Mesendoderm (in vitro differentiated cells): Measurements from ENCODE around the gene CFD.
"Not testable (repeated sequence)": the region's sequence is repeated elsewhere in the genome, so short reads cannot be mapped to it uniquely, and the experiment has no call there.

Experiments used
- DNase-seq: peaks from one replicate; pipeline ENCODE4 v3.0.0; 2013
- H2AK5ac ChIP-seq: 2 replicates; pipeline ENCODE4 v1.6.1; 2013; ENCODE audit warnings: low read length, inconsistent platforms
- H2BK120ac ChIP-seq: 2 replicates; pipeline ENCODE4 v1.6.1; 2013; ENCODE audit warnings: low read depth, mild to moderate bottlenecking, low read length, moderate library complexity, mixed read lengths
- H2BK15ac ChIP-seq: replicated peaks from 2 replicates; pipeline ENCODE4 v1.6.1; 2013; ENCODE audit warnings: low read depth, mild to moderate bottlenecking, moderate library complexity
- H2BK5ac ChIP-seq: 2 replicates; pipeline ENCODE4 v1.6.1; 2013; ENCODE audit warnings: low read length, inconsistent platforms
- H3K18ac ChIP-seq: 2 replicates; pipeline ENCODE4 v1.6.1; 2013; ENCODE audit warnings: mild to moderate bottlenecking, low read length, mixed read lengths
- H3K23ac ChIP-seq: one replicate; pipeline ENCODE4 v1.6.1; 2013; ENCODE audit warnings: low read length
- H3K27ac ChIP-seq: 2 replicates; pipeline ENCODE4 v1.5.1; 2013; ENCODE audit warnings: low read depth, mild to moderate bottlenecking, inconsistent platforms, low read length, moderate library complexity
- H3K27me3 ChIP-seq: 2 replicates; pipeline ENCODE4 v1.6.1; 2013; ENCODE audit warnings: low read length, control low read depth, mild to moderate bottlenecking, inconsistent platforms; ENCODE audit not compliant: insufficient read depth, poor library complexity
- H3K36me3 ChIP-seq: 2 replicates; pipeline ENCODE4 v1.6.1; 2013; ENCODE audit warnings: low read length, inconsistent platforms; ENCODE audit not compliant: control insufficient read depth, insufficient read depth
- H3K4ac ChIP-seq: one replicate; pipeline ENCODE4 v1.6.1; 2013; ENCODE audit warnings: low read depth, mild to moderate bottlenecking, low read length, moderate library complexity
- H3K4me1 ChIP-seq: 2 replicates; pipeline ENCODE4 v1.6.1; 2013; ENCODE audit warnings: low read depth, low read length, inconsistent platforms; ENCODE audit not compliant: control insufficient read depth
- H3K4me2 ChIP-seq: 2 replicates; pipeline ENCODE4 v1.6.1; 2013; ENCODE audit warnings: low read length
- H3K4me3 ChIP-seq: 2 replicates; pipeline ENCODE4 v1.5.1; 2013; ENCODE audit warnings: mild to moderate bottlenecking, low read length
- H3K56ac ChIP-seq: one replicate; pipeline ENCODE4 v1.6.1; 2013; ENCODE audit warnings: low read length
- H3K79me1 ChIP-seq: 2 replicates; pipeline ENCODE4 v1.6.1; 2013; ENCODE audit warnings: low read length, inconsistent platforms
- H3K79me2 ChIP-seq: 2 replicates; pipeline ENCODE4 v1.6.1; 2013; ENCODE audit warnings: mild to moderate bottlenecking, low read length; ENCODE audit not compliant: control insufficient read depth, insufficient read depth
- H3K9ac ChIP-seq: 2 replicates; pipeline ENCODE4 v1.6.1; 2013; ENCODE audit warnings: low read length, inconsistent platforms
- H4K5ac ChIP-seq: one replicate; pipeline ENCODE4 v1.6.1; 2013; ENCODE audit warnings: low read length
- H4K8ac ChIP-seq: one replicate; pipeline ENCODE4 v1.6.1; 2013; ENCODE audit warnings: low read depth, mild to moderate bottlenecking, control low read depth, low read length, moderate library complexity
- WGBS: extraction: QIAGEN DNeasy Blood & Tissue Kit; methylation state at CpG from one replicate; pipeline ENCODE4 v1.1.7; 2013; ENCODE audit warnings: low lambda C conversion rate, missing lambda C conversion rate; ENCODE audit not compliant: insufficient coverage; ENCODE audit errors: extremely low coverage; 5-methylcytosine and 5-hydroxymethylcytosine counted together

Gene CFD

DNA sequence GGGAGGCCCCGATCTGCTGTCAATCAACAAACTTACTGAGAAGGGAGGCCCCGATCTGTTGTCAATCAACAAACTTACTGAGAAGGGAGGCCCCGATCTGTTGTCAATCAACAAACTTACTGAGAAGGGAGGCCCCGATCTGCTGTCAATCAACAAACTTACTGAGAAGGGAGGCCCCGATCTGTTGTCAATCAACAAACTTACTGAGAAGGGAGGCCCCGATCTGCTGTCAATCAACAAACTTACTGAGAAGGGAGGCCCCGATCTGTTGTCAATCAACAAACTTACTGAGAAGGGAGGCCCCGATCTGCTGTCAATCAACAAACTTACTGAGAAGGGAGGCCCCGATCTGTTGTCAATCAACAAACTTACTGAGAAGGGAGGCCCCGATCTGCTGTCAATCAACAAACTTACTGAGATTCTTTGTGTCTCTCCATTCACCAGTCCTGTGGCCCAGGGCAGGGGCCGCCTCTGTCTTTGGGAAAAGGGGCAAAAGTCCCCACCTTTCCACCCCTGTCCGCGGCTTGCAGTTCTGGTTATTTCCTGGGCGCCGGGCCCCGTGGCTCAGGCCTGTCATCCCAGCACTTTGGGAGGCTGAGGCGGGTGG lies 5.7 kb upstream of the CFD start:
- no CpG with 5 or more reads among the region's 17 CpGs for WGBS
- H2BK5ac ChIP-seq, H4K8ac ChIP-seq, DNase-seq, H2BK120ac ChIP-seq, H2AK5ac ChIP-seq, H3K4me2 ChIP-seq, H3K4ac ChIP-seq, H3K56ac ChIP-seq, H3K4me1 ChIP-seq, H3K27me3 ChIP-seq, H3K18ac ChIP-seq, H3K36me3 ChIP-seq, H3K9ac ChIP-seq, H4K5ac ChIP-seq, H3K4me3 ChIP-seq, H3K27ac ChIP-seq, H3K79me1 ChIP-seq, H3K23ac ChIP-seq, H2BK15ac ChIP-seq, H3K79me2 ChIP-seq: not testable (repeated sequence)

DNA sequence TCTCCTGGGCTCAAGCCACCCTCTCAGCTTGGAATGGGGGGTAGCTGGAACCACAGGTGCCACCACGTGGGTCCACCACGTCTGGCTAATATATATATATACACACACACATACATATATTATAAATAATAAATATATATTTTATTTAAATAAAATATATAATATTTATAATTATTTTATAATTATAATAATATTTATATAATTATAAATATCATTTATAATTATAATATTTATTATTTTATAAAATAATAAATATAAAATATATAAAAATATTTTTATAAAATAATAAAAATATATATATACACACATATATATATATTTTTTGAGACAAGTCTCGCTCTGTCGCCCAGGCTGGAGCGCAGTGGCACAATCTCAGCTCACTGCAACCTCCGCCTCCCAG lies 4.9 kb upstream of the CFD start:
- no peak overlapping the region for H3K4ac ChIP-seq
- no peak overlapping the region for H3K4me3 ChIP-seq
- no peak overlapping the region for H2BK15ac ChIP-seq
- no peak overlapping the region for H3K27ac ChIP-seq
- no peak overlapping the region for H3K4me2 ChIP-seq
- H2BK120ac ChIP-seq: no peak overlapping the region
- no peak overlapping the region for H3K56ac ChIP-seq
- no peaks in the 10 kb centered on the region for H3K79me1 ChIP-seq
- no peak overlapping the region for H3K18ac ChIP-seq
- H4K5ac ChIP-seq: no peak overlapping the region
- H2AK5ac ChIP-seq: no peak overlapping the region
- H3K36me3 ChIP-seq: no peaks in the 10 kb centered on the region
- H3K4me1 ChIP-seq: no peaks in the 10 kb centered on the region
- no peak overlapping the region for H2BK5ac ChIP-seq
- no peak overlapping the region for H3K9ac ChIP-seq
- H3K27me3 ChIP-seq: no peaks in the 10 kb centered on the region
- no peak for DNase-seq
- H3K23ac ChIP-seq: no peak overlapping the region
- H4K8ac ChIP-seq: no peak overlapping the region
- no CpG with 5 or more reads among the region's 6 CpGs for WGBS
- no peaks in the 10 kb centered on the region for H3K79me2 ChIP-seq

DNA sequence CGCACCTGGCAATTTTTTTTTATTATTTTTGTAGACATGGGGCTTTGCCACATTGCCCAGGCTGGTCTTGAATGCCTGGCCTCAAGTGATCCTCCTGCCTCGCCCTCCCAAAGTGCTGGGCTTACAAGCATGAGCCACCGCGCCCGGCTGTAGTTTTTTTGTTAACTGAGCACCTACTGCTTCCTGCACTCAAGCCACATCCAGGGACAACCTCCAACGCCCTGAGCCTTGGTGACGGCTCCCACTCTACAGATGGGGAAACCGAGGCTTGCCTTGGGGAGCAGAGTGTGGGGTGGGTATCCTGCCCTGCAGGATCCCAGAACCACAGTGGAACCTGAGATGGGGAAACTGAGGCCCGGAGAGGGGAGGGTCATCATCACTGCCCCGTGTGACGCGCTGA lies 4.3 kb upstream of the CFD start:
- Histone ChIP-seq H3K4me1 (no peaks in the 10 kb centered on the region), H2AK5ac (no peak overlapping the region), H4K8ac (no peak overlapping the region), H3K79me2 (no peaks in the 10 kb centered on the region), H3K36me3 (no peaks in the 10 kb centered on the region), H2BK15ac (no peak overlapping the region), H2BK120ac (no peak overlapping the region), H3K4ac (no peak overlapping the region), H3K27me3 (peaks cover 4% of the 10 kb centered on the region), H3K56ac (no peak overlapping the region), H3K23ac (no peak overlapping the region), H3K18ac (no peak overlapping the region), H3K4me3 (no peak overlapping the region), H4K5ac (no peak overlapping the region), H3K79me1 (no peaks in the 10 kb centered on the region), H3K27ac (no peak overlapping the region), H3K4me2 (no peak overlapping the region), H3K9ac (no peak overlapping the region), H2BK5ac (no peak overlapping the region)
- no peak for DNase-seq
- WGBS: no CpG with 5 or more reads among the region's 12 CpGs

DNA sequence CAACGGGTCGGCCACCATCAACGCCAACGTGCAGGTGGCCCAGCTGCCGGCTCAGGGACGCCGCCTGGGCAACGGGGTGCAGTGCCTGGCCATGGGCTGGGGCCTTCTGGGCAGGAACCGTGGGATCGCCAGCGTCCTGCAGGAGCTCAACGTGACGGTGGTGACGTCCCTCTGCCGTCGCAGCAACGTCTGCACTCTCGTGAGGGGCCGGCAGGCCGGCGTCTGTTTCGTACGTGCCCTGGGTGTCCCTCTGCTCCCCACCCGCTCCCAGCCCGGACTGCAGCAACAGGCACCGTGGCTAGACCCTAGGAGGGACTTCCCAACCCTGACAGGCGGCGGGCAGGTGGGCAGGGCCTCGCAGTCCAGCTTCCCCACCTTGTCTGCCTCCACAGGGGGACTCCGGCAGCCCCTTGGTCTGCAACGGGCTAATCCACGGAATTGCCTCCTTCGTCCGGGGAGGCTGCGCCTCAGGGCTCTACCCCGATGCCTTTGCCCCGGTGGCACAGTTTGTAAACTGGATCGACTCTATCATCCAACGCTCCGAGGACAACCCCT lies 3.8 kb upstream of the CFD start:
- Histone ChIP-seq H3K23ac (no peak overlapping the region), H3K79me1 (no peaks in the 10 kb centered on the region), H3K9ac (no peak overlapping the region), H2BK5ac (no peak overlapping the region), H3K18ac (no peak overlapping the region), H3K36me3 (no peaks in the 10 kb centered on the region), H3K79me2 (no peaks in the 10 kb centered on the region), H2BK120ac (no peak overlapping the region), H2AK5ac (no peak overlapping the region), H3K4me3 (no peak overlapping the region), H3K27me3 (peaks cover 6% of the 10 kb centered on the region), H2BK15ac (no peak overlapping the region), H3K4me1 (no peaks in the 10 kb centered on the region), H3K4me2 (no peak overlapping the region), H3K27ac (no peak overlapping the region), H4K5ac (no peak overlapping the region), H3K56ac (no peak overlapping the region), H3K4ac (no peak overlapping the region), H4K8ac (no peak overlapping the region)
- no CpG with 5 or more reads among the region's 40 CpGs for WGBS
- DNase-seq: no peak

DNA sequence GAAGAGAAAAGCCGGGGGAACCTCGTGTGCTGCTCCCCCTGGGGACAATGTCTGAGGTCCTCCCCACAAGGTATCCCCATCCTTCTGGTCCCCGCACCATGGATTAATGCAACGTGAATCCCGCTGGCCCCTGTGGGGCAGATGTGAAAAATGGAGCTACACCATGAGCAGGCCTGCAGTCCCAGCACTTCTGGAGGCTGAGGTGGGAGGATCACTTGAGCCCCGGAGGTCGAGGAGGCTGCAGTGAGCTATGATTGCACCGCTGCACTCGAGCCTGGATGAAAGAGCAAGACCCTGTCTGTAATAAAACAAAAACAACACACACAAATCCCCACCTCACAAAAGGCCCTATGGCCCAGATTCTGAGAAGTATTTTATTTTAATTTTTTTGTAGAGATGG lies 1.2 kb upstream of the CFD start:
- no peaks in the 10 kb centered on the region for H3K79me1 ChIP-seq
- H3K4me2 ChIP-seq: no peak overlapping the region
- no peak overlapping the region for H3K4me3 ChIP-seq
- no peaks in the 10 kb centered on the region for H3K79me2 ChIP-seq
- no peak overlapping the region for H4K5ac ChIP-seq
- no peaks in the 10 kb centered on the region for H3K4me1 ChIP-seq
- H3K4ac ChIP-seq: no peak overlapping the region
- H3K36me3 ChIP-seq: no peaks in the 10 kb centered on the region
- no peak overlapping the region for H3K9ac ChIP-seq
- DNase-seq: no peak
- no peak overlapping the region for H3K23ac ChIP-seq
- H3K56ac ChIP-seq: no peak overlapping the region
- H2AK5ac ChIP-seq: no peak overlapping the region
- H2BK15ac ChIP-seq: no peak overlapping the region
- no peak overlapping the region for H2BK5ac ChIP-seq
- H2BK120ac ChIP-seq: no peak overlapping the region
- H3K18ac ChIP-seq: no peak overlapping the region
- no peak overlapping the region for H4K8ac ChIP-seq
- WGBS: no CpG with 5 or more reads among the region's 9 CpGs
- peaks cover 6% of the 10 kb centered on the region for H3K27me3 ChIP-seq
- H3K27ac ChIP-seq: no peak overlapping the region

DNA sequence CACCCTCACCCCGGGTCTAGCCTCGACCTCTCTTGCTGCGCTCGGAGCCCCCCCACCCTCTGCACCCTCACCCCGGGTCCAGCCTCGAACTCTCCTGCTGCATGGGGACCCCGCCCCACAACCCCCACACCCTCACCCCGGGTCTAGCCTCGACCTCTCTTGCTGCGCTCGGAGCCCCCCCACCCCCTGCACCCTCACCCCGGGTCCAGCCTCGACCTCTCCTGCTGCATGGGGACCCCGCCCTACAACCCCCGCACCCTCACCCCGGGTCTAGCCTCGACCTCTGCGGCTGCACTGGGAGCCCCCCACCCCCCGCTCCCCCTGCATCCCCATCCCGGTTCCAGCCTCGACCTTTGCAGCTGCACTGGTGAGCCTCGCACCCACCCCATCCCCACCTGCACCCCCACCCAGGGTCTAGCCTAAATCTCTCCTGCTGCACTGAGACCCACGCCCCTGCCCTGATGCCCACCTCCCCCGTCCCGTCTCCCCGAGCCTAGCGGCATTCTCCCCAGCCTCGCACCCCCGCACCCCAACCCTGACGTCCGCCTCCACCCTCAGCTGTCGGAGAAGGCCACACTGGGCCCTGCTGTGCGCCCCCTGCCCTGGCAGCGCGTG lies 1.8 kb downstream of the CFD start:
- no peak overlapping the region for H2BK120ac ChIP-seq
- H2BK15ac ChIP-seq: no peak overlapping the region
- WGBS: no CpG with 5 or more reads among the region's 35 CpGs
- H3K23ac ChIP-seq: no peak overlapping the region
- H3K27ac ChIP-seq: no peak overlapping the region
- H2BK5ac ChIP-seq: no peak overlapping the region
- H3K18ac ChIP-seq: no peak overlapping the region
- H3K4ac ChIP-seq: no peak overlapping the region
- no peaks in the 10 kb centered on the region for H3K4me1 ChIP-seq
- peaks cover 6% of the 10 kb centered on the region for H3K27me3 ChIP-seq
- H3K56ac ChIP-seq: peak overlapping the region; percentile 5
- H3K79me1 ChIP-seq: no peaks in the 10 kb centered on the region
- no peak overlapping the region for H3K4me2 ChIP-seq
- no peak overlapping the region for H3K9ac ChIP-seq
- H3K4me3 ChIP-seq: no peak overlapping the region
- H3K36me3 ChIP-seq: no peaks in the 10 kb centered on the region
- H2AK5ac ChIP-seq: no peak overlapping the region
- no peak overlapping the region for H4K8ac ChIP-seq
- no peaks in the 10 kb centered on the region for H3K79me2 ChIP-seq
- H4K5ac ChIP-seq: no peak overlapping the region
- DNase-seq: no peak
